C4-2B (cell line): ENCODE data around the gene PITPNC1.
"Not testable (repeated sequence)": the region's sequence is repeated elsewhere in the genome, so short reads cannot be mapped to it uniquely, and the experiment has no call there.

Source experiments
- H3K27ac ChIP-seq: fragments of 450-650 bp; 2 replicates; pipeline ENCODE4 v1.5.1; 2017
- CTCF ChIP-seq: fragments of 450-650 bp; conservative IDR thresholded peaks from 2 replicates; pipeline ENCODE4 v1.5.1; 2017; ENCODE audit warnings: mild to moderate bottlenecking
- ZFX ChIP-seq: fragments of 450-650 bp; IDR thresholded peaks from 2 replicates; pipeline ENCODE4 v1.6.1; 2017

The PITPNC1 gene

GRCh38 chr17:67696853-67697498 is 319.9 kb downstream of the PITPNC1 start:
- no peak for TF ChIP-seq CTCF
- TF ChIP-seq ZFX, result no peak
- no peak overlapping the region for H3K27ac ChIP-seq

GRCh38 chr17:67700037-67700724 is 323.1 kb downstream of the PITPNC1 start:
- no peak overlapping the region for H3K27ac ChIP-seq
- TF ChIP-seq CTCF (no peak), ZFX (no peak)

- no peak overlapping the region for H3K27ac ChIP-seq
- TF ChIP-seq ZFX (no peak), CTCF (no peak)
These were observed 323.6 kb downstream of the PITPNC1 start for GRCh38 chr17:67700725-67701119.

GRCh38 chr17:67702861-67703260 is 325.8 kb downstream of the PITPNC1 start:
- not testable (repeated sequence) for H3K27ac ChIP-seq

GRCh38 chr17:67707442-67707841 is 330.4 kb downstream of the PITPNC1 start:
- TF ChIP-seq ZFX (no peak), CTCF (no peak)
- H3K27ac ChIP-seq, result no peak overlapping the region

GRCh38 chr17:67708378-67708777 is 331.3 kb downstream of the PITPNC1 start:
- no peak overlapping the region for H3K27ac ChIP-seq
- no peak for TF ChIP-seq CTCF
- TF ChIP-seq ZFX, result no peak

- H3K27ac ChIP-seq, result no peak overlapping the region
- TF ChIP-seq CTCF, result no peak
- TF ChIP-seq ZFX, result no peak
These were observed 334.8 kb downstream of the PITPNC1 start for GRCh38 chr17:67711916-67712315.

GRCh38 chr17:67712375-67712774 is 335.3 kb downstream of the PITPNC1 start:
- no peak overlapping the region for H3K27ac ChIP-seq
- TF ChIP-seq CTCF (no peak), ZFX (no peak)
